Fibroblast of lung (primary cell): ENCODE measurements around the gene MEP1A.

ENCODE experiments used
- EZH2 ChIP-seq: IDR thresholded peaks from 2 replicates; pipeline ENCODE4 v1.5.1; 2012; ENCODE audit warnings: low read length, control low read depth, mild to moderate bottlenecking; ENCODE audit errors: missing control alignments
- TF ChIP-seq, protein P1 (sequence below), 2 donors: IDR thresholded peaks in 1 of 2; conservative IDR thresholded peaks in 1 of 2; 1 replicate in 1 of 2; 2 replicates in 1 of 2; pipeline ENCODE4 v1.5.1; 2011 to 2012; ENCODE audit warnings: low read length in 2 of 2, control low read depth in 1 of 2, inconsistent platforms in 1 of 2, low read depth in 1 of 2, mild to moderate bottlenecking in 1 of 2

DNA sequence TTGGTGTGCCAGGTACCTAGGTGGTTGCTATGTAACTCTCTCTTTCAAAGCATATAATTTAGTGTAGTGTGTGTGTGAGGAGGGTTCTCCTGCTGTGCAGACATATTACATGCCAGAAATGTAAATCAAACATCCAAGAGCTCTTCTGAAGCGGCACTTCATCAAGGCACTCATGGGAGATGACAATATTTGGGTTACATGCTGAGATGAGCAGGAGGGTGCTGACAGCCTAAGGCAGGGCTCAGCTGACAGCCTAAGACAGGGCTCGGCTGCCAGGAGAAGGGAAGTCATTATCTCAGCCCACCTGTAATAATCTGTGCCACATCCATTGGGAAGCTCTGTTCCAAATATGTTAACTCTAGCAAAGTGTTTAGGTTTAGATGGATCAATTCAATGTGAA lies 89.5 kb downstream of the MEP1A start:
- TF ChIP-seq, protein P1, sequence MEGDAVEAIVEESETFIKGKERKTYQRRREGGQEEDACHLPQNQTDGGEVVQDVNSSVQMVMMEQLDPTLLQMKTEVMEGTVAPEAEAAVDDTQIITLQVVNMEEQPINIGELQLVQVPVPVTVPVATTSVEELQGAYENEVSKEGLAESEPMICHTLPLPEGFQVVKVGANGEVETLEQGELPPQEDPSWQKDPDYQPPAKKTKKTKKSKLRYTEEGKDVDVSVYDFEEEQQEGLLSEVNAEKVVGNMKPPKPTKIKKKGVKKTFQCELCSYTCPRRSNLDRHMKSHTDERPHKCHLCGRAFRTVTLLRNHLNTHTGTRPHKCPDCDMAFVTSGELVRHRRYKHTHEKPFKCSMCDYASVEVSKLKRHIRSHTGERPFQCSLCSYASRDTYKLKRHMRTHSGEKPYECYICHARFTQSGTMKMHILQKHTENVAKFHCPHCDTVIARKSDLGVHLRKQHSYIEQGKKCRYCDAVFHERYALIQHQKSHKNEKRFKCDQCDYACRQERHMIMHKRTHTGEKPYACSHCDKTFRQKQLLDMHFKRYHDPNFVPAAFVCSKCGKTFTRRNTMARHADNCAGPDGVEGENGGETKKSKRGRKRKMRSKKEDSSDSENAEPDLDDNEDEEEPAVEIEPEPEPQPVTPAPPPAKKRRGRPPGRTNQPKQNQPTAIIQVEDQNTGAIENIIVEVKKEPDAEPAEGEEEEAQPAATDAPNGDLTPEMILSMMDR (conservative IDR thresholded peaks at IDR 0.05 in 1 of 2, IDR thresholded peaks at IDR 0.05 in 1 of 2; ENCODE audit: low read depth in 1 of 2, low read length in 2 of 2) = no peak
- TF ChIP-seq EZH2 = no peak
